ENCODE data around the gene MYO5B.

Gene MYO5B

DNA sequence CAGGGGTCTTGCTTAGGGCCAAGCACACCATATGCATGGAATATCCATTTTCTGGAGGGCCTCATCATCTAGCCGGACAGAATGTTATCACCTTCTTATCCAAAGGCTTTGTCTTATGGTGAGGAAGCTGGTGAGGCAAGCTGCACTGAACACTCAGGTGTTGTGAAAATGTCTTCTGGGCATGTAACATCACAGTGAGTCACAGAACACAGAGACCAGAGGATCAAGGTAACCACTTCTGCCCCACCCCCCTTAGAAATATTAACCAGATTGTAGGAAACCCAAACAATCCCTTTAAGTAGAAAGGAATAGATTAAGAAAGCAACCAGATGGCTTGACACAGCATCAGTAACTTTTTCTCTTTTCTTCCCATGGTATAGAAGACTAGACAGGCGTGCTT, 51.1 kb downstream of the MYO5B start:
- no peak overlapping the region for H2BK15ac ChIP-seq (ENCODE audit: low read length)
- no peak overlapping the region for H3K4me2 ChIP-seq (ENCODE audit: insufficient read depth, low read length, poor library complexity, severe bottlenecking)
- no peaks in the 10 kb centered on the region for H3K4me1 ChIP-seq (ENCODE audit: control insufficient read depth in 2 of 2, insufficient read depth in 1 of 2, low read depth in 1 of 2, low read length in 2 of 2)
- H3K9me3 ChIP-seq (replicated peaks in 1 of 2; ENCODE audit: control insufficient read depth in 2 of 2, insufficient read depth in 1 of 2, low read depth in 1 of 2, low read length in 2 of 2), result no peaks in the 10 kb centered on the region
- H2BK120ac ChIP-seq (ENCODE audit: low read depth, low read length), result no peak overlapping the region
- no peak overlapping the region for H3K27ac ChIP-seq (replicated peaks; ENCODE audit: low read length)
- no peak overlapping the region for H3K9ac ChIP-seq (ENCODE audit: low read depth, low read length, poor library complexity)
- no peak for DNase-seq (ENCODE audit: low spot score)
- H4K91ac ChIP-seq (ENCODE audit: low read depth, low read length, poor library complexity), result no peak overlapping the region
- no peaks in the 10 kb centered on the region for H3K36me3 ChIP-seq (replicated peaks in 1 of 2; ENCODE audit: control insufficient read depth in 2 of 2, insufficient read depth in 2 of 2, low read length in 2 of 2)
- no CpG with 5 or more reads among the region's 2 CpGs for WGBS, 2 donors (ENCODE audit: extremely low coverage in 2 of 2, insufficient read length in 2 of 2, insufficient replicate concordance in 1 of 2)
- no peak overlapping the region for H2BK5ac ChIP-seq (ENCODE audit: low read length)
- H2AK5ac ChIP-seq (ENCODE audit: low read depth, low read length), result no peak overlapping the region
- no peak overlapping the region for H3K4ac ChIP-seq (ENCODE audit: low read length)
- no peak overlapping the region for H3K23ac ChIP-seq (ENCODE audit: low read depth, low read length, poor library complexity)
- no peak overlapping the region for H2BK12ac ChIP-seq (ENCODE audit: low read length)
- no peak overlapping the region for H3K18ac ChIP-seq (ENCODE audit: low read length)
- H2AFZ ChIP-seq (ENCODE audit: low read length), result no peak overlapping the region
- H3K79me1 ChIP-seq (ENCODE audit: low read depth, low read length), result no peaks in the 10 kb centered on the region
- H3K4me3 ChIP-seq (ENCODE audit: low read length in 2 of 2), result no peak overlapping the region
- no peak overlapping the region for H3K14ac ChIP-seq (ENCODE audit: low read length)
- no peak overlapping the region for H4K8ac ChIP-seq (ENCODE audit: low read depth, low read length)
- peaks cover 0 to 4% (median 0%) of the 10 kb centered on the region in 3 experiments for H3K27me3 ChIP-seq (ENCODE audit: control insufficient read depth in 3 of 3, insufficient read depth in 3 of 3, low read depth in 1 of 3, low read length in 3 of 3)

GRCh38 chr18:50143294-50143693, 51.7 kb downstream of the MYO5B start:
- no peak overlapping the region for H3K4me3 ChIP-seq (ENCODE audit: low read length in 2 of 2)
- no peaks in the 10 kb centered on the region for H3K79me1 ChIP-seq (ENCODE audit: low read depth, low read length)
- no peak overlapping the region for H2BK5ac ChIP-seq (ENCODE audit: low read length)
- no peak overlapping the region for H3K9ac ChIP-seq (ENCODE audit: low read depth, low read length, poor library complexity)
- H2BK120ac ChIP-seq (ENCODE audit: low read depth, low read length), result no peak overlapping the region
- no peak overlapping the region for H2BK15ac ChIP-seq (ENCODE audit: low read length)
- H3K9me3 ChIP-seq (replicated peaks in 1 of 2; ENCODE audit: control insufficient read depth in 2 of 2, insufficient read depth in 1 of 2, low read depth in 1 of 2, low read length in 2 of 2), result no peaks in the 10 kb centered on the region
- no peak overlapping the region for H4K91ac ChIP-seq (ENCODE audit: low read depth, low read length, poor library complexity)
- H3K14ac ChIP-seq (ENCODE audit: low read length), result no peak overlapping the region
- H3K18ac ChIP-seq (ENCODE audit: low read length), result no peak overlapping the region
- H2AK5ac ChIP-seq (ENCODE audit: low read depth, low read length), result no peak overlapping the region
- no CpG with 5 or more reads among the region's 3 CpGs for WGBS, 2 donors (ENCODE audit: extremely low coverage in 2 of 2, insufficient read length in 2 of 2, insufficient replicate concordance in 1 of 2)
- no peaks in the 10 kb centered on the region for H3K36me3 ChIP-seq (replicated peaks in 1 of 2; ENCODE audit: control insufficient read depth in 2 of 2, insufficient read depth in 2 of 2, low read length in 2 of 2)
- no peak overlapping the region for H3K4ac ChIP-seq (ENCODE audit: low read length)
- H3K27me3 ChIP-seq (ENCODE audit: control insufficient read depth in 3 of 3, insufficient read depth in 3 of 3, low read depth in 1 of 3, low read length in 3 of 3), result peaks cover 0 to 4% (median 0%) of the 10 kb centered on the region in 3 experiments
- no peak overlapping the region for H2AFZ ChIP-seq (ENCODE audit: low read length)
- no peaks in the 10 kb centered on the region for H3K4me1 ChIP-seq (ENCODE audit: control insufficient read depth in 2 of 2, insufficient read depth in 1 of 2, low read depth in 1 of 2, low read length in 2 of 2)
- DNase-seq (ENCODE audit: low spot score), result no peak
- no peak overlapping the region for H3K23ac ChIP-seq (ENCODE audit: low read depth, low read length, poor library complexity)
- no peak overlapping the region for H3K4me2 ChIP-seq (ENCODE audit: insufficient read depth, low read length, poor library complexity, severe bottlenecking)
- no peak overlapping the region for H4K8ac ChIP-seq (ENCODE audit: low read depth, low read length)
- H3K27ac ChIP-seq (replicated peaks; ENCODE audit: low read length), result no peak overlapping the region
- no peak overlapping the region for H2BK12ac ChIP-seq (ENCODE audit: low read length)

- Histone ChIP-seq H3K9ac (ENCODE audit: low read depth, low read length, poor library complexity) (no peak overlapping the region), H2BK12ac (ENCODE audit: low read length) (no peak overlapping the region), H2BK15ac (ENCODE audit: low read length) (no peak overlapping the region), H3K27ac (replicated peaks; ENCODE audit: low read length) (no peak overlapping the region), H3K9me3 (replicated peaks in 1 of 2; ENCODE audit: control insufficient read depth in 2 of 2, insufficient read depth in 1 of 2, low read depth in 1 of 2, low read length in 2 of 2) (no peaks in the 10 kb centered on the region), H3K4me1 (ENCODE audit: control insufficient read depth in 2 of 2, insufficient read depth in 1 of 2, low read depth in 1 of 2, low read length in 2 of 2) (no peaks in the 10 kb centered on the region), H4K8ac (ENCODE audit: low read depth, low read length) (no peak overlapping the region), H3K27me3 (ENCODE audit: control insufficient read depth in 3 of 3, insufficient read depth in 3 of 3, low read depth in 1 of 3, low read length in 3 of 3) (peaks cover 0 to 4% (median 0%) of the 10 kb centered on the region in 3 experiments), H3K18ac (ENCODE audit: low read length) (no peak overlapping the region), H4K91ac (ENCODE audit: low read depth, low read length, poor library complexity) (no peak overlapping the region), H2AK5ac (ENCODE audit: low read depth, low read length) (no peak overlapping the region), H2BK120ac (ENCODE audit: low read depth, low read length) (no peak overlapping the region), H3K4ac (ENCODE audit: low read length) (no peak overlapping the region), H3K23ac (ENCODE audit: low read depth, low read length, poor library complexity) (no peak overlapping the region), H2BK5ac (ENCODE audit: low read length) (no peak overlapping the region), H2AFZ (ENCODE audit: low read length) (no peak overlapping the region), H3K79me1 (ENCODE audit: low read depth, low read length) (no peaks in the 10 kb centered on the region), H3K36me3 (replicated peaks in 1 of 2; ENCODE audit: control insufficient read depth in 2 of 2, insufficient read depth in 2 of 2, low read length in 2 of 2) (no peaks in the 10 kb centered on the region), H3K14ac (ENCODE audit: low read length) (no peak overlapping the region), H3K4me3 (ENCODE audit: low read length in 2 of 2) (no peak overlapping the region), H3K4me2 (ENCODE audit: insufficient read depth, low read length, poor library complexity, severe bottlenecking) (no peak overlapping the region)
- no CpG with 5 or more reads among the region's 6 CpGs for WGBS, 2 donors (ENCODE audit: extremely low coverage in 2 of 2, insufficient read length in 2 of 2, insufficient replicate concordance in 1 of 2)
- no peak for DNase-seq (ENCODE audit: low spot score)
These were observed 52.4 kb downstream of the MYO5B start for GRCh38 chr18:50142441-50143120.

DNA sequence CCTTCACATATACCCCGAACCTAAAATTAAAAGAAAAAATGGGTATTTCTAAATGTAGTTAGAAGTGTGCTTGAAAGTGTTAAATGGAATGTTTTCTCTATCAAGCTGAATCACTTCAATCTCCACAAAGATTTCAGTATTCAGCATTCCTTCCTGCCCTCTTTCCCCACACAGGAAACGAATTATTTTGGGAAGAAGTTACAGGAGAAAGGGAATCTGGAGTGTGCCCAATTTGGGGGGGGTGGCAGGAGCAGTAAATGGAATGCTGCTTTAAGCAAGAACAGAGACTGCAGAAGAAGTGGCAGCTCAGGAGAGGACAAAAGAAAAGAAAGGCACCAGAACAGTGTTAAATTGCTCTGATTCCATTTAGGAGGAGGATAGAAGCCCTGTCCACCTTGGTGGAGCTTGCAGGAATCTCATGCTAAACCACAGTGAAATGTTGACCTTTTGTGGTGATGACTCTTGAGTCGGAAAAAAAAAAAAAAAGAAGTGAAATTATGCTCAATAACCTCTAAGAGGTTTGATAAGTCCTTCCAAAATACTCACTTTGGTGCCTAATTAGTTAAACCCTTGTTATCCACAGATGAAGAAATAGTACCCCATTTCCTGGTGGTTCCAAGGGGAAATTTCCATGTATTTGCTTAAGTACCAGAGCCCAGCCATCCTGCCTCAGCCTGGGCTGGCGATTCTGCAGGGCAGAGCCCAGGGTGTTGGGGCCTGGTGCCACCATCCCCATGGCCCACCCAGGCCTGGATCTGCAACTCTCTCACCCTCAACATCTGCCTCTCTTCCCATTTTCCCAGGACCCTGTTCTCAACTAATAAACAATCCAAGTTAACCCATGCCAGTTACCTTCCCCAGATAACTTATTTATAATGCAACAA, 56.5 kb downstream of the MYO5B start:
- no peaks in the 10 kb centered on the region for H3K4me1 ChIP-seq (ENCODE audit: control insufficient read depth in 2 of 2, insufficient read depth in 1 of 2, low read depth in 1 of 2, low read length in 2 of 2)
- WGBS, 2 donors (ENCODE audit: extremely low coverage in 2 of 2, insufficient read length in 2 of 2, insufficient replicate concordance in 1 of 2), result no CpG with 5 or more reads among the region's 4 CpGs
- H3K9me3 ChIP-seq (replicated peaks in 1 of 2; ENCODE audit: control insufficient read depth in 2 of 2, insufficient read depth in 1 of 2, low read depth in 1 of 2, low read length in 2 of 2), result no peaks in the 10 kb centered on the region
- no peak overlapping the region for H4K91ac ChIP-seq (ENCODE audit: low read depth, low read length, poor library complexity)
- no peak overlapping the region for H4K8ac ChIP-seq (ENCODE audit: low read depth, low read length)
- no peak overlapping the region for H2AK5ac ChIP-seq (ENCODE audit: low read depth, low read length)
- H2BK120ac ChIP-seq (ENCODE audit: low read depth, low read length), result no peak overlapping the region
- no peak overlapping the region for H3K9ac ChIP-seq (ENCODE audit: low read depth, low read length, poor library complexity)
- no peak overlapping the region for H3K23ac ChIP-seq (ENCODE audit: low read depth, low read length, poor library complexity)
- DNase-seq (ENCODE audit: low spot score), result no peak
- H3K4me2 ChIP-seq (ENCODE audit: insufficient read depth, low read length, poor library complexity, severe bottlenecking), result no peak overlapping the region
- H3K79me1 ChIP-seq (ENCODE audit: low read depth, low read length), result no peaks in the 10 kb centered on the region
- no peak overlapping the region for H3K4me3 ChIP-seq (ENCODE audit: low read length in 2 of 2)
- H3K18ac ChIP-seq (ENCODE audit: low read length), result no peak overlapping the region
- H2BK12ac ChIP-seq (ENCODE audit: low read length), result no peak overlapping the region
- no peak overlapping the region for H3K14ac ChIP-seq (ENCODE audit: low read length)
- H3K36me3 ChIP-seq (replicated peaks in 1 of 2; ENCODE audit: control insufficient read depth in 2 of 2, insufficient read depth in 2 of 2, low read length in 2 of 2), result no peaks in the 10 kb centered on the region
- H3K4ac ChIP-seq (ENCODE audit: low read length), result no peak overlapping the region
- no peak overlapping the region for H2BK5ac ChIP-seq (ENCODE audit: low read length)
- no peak overlapping the region for H2AFZ ChIP-seq (ENCODE audit: low read length)
- H3K27me3 ChIP-seq (ENCODE audit: control insufficient read depth in 3 of 3, insufficient read depth in 3 of 3, low read depth in 1 of 3, low read length in 3 of 3), result no peaks in the 10 kb centered on the region
- H2BK15ac ChIP-seq (ENCODE audit: low read length), result no peak overlapping the region
- H3K27ac ChIP-seq (replicated peaks; ENCODE audit: low read length), result no peak overlapping the region
